Suppressor macrophage treated with lipopolysaccharide for 4 hours (primary cell): ENCODE results near the gene TIMP2.
A peak's percentile ranks its signal among the peaks of the same experiment; 100 is the strongest.
"Not testable (repeated sequence)": the region's sequence is repeated elsewhere in the genome, so short reads cannot be mapped to it uniquely, and the experiment has no call there.

Experiments
- DNase-seq: peaks from one replicate; pipeline ENCODE4 v3.0.0-alpha.2; 2020

TIMP2 gene, protein sequence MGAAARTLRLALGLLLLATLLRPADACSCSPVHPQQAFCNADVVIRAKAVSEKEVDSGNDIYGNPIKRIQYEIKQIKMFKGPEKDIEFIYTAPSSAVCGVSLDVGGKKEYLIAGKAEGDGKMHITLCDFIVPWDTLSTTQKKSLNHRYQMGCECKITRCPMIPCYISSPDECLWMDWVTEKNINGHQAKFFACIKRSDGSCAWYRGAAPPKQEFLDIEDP

DNA sequence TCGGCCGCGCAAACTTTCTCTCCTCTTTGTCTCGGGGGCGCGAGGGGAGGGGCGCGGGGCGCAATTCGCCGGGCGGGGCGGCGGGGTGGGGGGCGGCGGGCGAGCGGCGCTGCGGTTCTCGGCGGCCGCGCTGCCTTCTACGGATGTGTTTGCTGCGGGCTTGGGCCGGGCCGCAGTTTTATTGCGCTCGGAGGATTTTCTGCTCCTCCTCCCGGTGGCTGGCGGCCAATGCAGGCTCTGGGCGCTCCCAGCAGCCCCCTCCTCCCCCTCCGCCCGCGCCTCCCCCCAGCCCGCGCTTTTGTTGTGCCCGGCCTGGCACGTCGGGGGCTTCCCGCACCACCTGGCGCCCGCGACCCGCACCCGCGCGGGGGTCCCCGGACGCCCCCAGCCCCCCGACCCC, at the start of gene TIMP2:
TIMP2 (minus strand) TSS at position 154 of the 400 bp plus-strand sequence. CDS start 299 bp downstream, outside the sequence.
- peak; percentile 89 for DNase-seq

DNA sequence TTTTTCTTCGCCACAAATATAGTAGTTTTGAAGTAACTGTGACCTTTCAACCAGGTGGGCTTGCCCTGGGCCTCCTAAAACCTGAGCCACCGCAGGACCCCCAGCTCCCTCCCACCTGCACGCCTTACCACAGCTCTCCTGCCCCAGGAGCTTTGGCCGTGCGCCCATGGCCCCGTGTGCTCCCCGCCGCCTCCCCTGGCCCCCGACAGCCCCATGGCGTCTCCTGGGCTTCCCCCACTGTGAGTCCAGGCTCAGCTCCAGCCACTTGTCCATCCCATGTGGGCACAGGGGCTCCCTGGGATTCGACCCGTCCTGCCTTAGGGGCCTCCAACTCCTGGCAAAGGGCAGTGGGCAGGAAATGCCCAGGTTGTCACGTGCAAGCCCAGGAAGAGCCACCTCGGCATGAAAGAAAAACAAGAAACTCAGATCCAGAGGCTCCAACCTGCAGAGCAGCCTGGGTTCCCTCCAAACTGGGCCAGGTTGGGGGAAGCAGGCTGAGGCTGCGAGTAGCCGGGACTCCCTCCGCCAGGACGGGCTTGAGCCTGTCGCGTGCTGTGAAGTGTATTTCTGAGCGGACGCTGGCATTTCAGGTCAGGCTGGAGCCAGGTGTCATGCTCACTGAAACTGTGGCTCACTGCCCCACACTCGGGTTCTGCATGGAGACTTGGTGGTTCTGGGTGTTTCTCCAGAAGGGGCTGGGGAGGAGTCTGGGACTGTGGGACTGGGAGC, 48.8 kb upstream of the TIMP2 start:
- no peak for DNase-seq

DNA sequence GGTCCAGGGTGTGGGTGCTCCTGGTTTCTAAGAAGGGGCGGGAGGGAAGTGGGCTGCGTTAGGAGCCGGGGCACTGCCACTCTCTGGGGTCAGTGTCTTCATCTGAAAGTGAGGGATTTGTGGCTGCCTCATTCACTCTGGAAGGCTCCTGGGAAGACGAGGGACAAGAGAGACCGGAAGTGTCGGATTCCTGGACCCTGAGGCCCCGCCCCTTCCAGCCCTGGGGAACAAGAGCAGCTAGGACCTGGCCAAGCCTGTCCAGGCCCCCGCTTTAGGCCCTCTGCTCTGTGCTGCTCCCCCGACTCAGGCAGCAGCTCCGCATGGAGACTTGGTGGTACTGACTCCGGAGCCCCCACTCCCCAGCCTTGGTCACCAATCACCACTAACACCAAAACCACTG, 48.0 kb upstream of the TIMP2 start:
- DNase-seq = no peak

DNA sequence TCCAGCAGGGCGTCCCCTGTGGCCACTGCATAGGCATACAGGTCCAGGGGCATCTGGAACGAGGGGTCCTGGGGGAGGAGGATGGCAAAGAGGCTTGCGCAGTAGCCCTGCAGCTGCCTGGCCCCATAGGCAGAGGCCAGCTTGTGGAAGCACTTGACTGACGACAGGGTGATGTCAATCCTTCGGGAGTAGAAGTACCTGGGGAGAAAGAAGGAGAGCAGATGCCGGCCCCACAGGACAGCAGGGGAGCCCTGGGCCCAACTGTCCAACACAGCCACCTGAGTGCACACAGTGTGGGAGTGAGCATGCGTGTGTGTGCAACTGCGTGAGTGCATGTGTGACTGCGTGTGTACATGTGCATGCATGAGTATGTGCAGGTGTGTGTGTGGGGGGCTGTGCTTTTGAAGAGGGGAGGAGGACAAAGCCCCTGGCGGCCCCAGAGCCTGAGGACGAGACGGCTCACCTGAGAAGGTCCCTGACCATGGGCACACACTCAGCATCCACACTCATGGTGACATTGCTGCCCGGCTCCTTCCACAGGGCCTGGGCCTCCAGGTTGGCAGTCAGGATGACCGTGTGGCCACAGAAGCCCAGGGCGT, 47.4 kb upstream of the TIMP2 start:
- DNase-seq = no peak

DNA sequence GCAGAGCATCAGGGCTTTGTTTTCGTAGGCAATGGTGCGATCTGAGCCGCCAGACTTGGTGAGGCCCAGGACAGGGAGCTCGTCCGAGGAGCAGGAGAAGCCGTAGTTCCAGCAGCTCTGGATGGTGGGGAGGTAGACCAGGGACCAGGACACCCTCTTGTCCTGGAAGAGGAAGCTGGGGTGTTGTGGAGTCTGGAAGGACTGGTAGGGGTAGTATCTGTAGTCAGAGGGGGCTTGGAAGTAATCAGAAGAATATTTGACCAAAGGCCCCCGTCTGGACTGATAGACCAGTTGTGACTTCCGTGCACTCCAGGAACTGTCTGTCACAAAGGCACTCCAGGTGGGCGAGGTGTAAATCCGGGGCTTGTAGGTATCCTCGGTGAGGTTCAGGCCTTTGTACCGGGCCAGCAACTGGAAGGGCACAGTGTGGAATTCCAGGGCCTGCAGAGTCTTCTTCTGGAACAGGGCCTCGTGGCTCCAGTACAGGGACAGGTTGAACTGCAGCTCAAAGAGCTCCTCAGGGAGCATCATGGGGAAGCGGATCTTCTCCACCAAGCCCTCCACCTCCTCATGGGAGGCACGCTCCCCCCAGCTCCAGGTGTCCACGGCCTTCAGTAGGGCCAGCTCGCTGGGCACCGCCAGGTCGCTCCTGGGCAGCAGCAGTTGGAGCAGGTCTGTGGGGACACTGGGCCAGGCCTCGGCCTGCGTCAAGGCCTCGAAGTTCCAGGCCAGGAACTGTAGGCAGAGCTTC, 46.7 kb upstream of the TIMP2 start:
- DNase-seq = no peak

DNA sequence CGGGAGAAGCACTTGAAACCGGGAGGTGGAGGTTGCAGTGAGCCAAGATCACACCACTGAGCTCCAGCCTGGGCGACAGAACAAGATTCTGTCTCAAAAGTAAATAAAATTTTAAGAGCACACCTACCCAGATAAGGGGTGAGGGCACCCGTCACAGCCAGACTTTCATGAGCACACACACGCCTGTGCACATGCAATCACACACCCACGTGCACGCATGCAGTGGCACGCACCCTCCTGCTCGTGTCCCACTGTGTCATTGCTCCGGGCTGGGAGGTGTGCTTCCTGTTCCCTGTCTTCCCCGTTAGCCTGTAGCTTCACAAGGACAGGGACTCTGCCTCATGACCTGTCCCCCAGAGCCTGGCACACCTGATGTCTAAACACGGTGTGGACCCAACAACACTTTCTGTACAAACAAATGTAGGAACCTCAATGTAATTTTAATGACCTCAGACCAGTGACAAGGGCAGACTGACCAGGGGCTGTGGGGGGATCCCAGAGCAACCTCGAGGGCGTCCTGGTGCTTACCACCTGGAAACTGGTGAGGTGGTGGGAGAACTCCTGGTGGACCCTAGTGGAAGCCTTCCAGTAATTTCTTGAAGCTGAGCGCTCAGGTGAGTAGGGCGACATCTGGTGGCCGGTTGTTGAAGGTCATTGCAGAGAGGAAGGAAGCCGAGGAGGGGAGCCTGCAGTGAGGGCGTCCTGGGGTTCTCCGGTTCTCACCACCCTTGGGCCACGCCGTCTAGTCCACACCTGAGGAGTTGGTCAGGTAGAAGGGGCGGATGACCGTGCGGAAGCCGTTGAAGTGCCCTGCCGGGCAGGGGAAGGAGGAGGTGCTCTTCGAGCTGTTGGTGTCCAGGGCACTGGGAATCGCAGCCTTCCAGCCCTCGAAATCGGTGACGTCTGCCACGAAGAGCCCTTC, 45.9 kb upstream of the TIMP2 start:
- peak; percentile 85 for DNase-seq

DNA sequence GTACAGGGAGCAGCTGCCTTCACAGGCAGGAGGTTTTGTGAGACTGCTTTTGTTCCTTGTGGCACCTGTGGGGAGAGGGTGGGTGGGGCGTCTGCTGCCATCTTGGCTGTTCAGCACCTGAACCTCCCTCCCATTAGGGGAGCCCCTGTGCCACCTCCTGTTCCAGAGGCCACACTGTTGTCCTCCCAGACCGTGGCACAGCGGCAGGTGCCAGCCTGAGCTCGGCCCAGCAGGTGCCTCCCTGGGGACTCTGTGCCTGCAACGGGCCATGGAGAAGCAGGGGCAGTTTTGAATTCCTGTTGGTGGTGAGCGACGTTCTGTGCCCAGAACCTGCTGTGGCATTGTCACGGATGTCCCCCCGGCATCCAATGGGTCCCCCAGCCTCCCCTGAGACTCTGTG, 44.7 kb upstream of the TIMP2 start:
- DNase-seq = no peak

DNA sequence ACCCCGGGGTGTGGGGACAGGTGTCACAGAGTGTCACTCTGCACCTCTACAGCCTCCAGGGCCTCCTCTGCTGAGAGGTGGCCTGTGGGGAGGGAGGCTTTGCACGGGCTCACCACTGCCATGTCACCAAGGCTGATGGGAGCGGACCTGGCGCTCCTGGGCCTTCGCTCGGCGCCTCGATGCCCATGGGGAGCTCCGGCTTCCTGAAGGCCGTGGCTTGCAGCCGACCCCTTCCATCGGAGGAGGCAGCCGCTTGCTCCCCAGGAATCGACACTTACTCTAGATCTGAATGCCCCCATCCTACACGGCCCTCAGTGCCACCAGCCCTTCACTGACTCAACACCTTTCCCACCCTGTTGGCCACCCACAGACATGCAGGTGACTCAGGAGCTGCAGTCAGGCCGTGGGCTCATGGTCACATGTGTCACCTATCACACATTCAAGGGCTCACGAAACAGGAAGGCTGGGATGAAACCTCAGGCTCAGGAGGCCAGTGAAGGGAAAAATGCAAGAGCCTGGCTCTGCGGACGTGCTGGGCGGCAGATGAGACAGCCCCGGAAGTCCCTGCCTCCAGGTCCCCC, 42.7 kb upstream of the TIMP2 start:
- DNase-seq = no peak

DNA sequence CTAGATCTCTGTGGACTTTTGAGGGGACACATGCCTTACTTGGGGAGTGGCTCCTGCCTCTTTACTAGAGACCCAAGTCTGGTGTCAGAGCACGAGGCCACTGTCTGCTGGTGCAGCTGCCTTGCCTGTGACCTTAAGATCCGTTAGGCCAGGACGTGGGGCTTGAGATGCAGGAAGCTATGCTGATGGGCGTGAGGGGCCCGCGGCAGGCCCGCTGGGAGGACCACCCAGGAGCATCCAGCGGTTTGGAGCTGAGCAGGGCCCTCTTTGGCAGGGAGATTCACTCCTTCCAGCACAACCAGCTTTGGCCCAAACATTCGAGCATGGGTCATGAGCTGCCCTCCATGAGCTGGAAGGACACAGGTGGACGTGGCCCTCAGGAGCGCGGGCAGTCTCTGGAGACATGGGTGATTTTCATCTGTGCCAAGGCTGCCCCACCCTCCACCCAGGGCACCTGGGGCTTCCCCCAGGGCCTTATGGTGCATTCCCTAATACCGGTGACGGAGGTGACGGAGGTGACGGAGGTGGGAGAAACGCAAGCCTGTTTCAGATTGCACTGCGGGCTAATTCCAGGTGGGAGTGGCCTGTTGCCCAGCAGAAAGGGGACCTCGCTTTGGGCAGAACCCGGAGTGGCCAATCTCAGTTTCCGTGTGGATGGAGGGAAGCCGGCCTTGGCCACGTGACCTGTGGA, 41.9 kb upstream of the TIMP2 start:
- DNase-seq = no peak

DNA sequence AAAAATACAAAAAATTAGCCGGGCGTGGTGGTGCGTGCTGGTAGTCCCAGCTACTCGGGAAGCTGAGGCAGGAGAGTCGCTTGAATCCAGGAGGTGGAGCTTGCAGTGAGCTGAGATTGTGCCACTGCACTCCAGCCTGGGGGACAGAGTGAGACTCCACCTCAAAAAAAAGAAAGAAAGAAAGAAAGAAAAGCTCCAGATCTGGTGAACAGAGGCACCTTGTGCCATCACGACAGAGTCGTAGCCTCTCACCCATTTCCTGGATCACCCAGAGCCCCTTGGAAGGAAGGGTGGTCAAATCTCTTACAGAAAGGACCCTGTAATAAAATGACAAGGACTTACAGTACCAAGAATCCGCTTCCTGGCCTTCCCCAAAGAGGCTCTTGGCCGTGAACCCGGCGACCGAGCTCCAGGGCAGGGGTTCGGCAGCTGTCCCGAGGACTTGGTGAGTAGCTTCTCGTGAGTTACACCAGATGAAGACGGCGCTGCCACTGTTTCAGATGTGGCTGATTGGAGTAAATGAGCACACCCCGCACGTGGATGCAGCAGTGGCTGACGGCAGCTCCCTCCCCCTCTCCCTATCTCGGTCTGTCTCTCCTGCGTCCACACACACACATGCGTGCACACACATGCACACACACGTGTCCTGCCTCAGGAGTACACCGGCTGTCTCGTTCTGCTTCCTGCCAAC, 41.1 kb upstream of the TIMP2 start:
- no peak for DNase-seq

DNA sequence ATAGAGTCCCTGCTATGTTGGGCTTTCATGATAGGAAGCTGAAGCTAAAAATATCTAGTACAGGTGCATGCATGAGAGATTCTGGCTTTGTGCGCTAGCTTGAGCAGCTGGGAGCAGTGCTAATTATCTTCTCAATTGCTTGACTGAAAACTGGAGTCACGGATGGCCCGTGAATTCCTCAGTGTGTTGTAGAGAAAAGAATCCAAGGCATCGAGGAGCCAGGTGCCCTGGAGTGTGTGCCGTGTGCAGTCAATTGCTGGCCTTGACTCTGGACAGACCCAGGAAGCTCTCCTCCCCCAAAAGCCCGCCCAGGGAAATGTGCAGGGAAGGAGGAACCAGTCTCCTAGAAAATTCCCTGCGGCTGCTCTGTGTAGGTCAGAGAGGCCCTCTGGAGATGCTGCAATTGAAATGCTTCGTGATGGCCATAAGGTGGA, 40.3 kb upstream of the TIMP2 start:
- no peak for DNase-seq

DNA sequence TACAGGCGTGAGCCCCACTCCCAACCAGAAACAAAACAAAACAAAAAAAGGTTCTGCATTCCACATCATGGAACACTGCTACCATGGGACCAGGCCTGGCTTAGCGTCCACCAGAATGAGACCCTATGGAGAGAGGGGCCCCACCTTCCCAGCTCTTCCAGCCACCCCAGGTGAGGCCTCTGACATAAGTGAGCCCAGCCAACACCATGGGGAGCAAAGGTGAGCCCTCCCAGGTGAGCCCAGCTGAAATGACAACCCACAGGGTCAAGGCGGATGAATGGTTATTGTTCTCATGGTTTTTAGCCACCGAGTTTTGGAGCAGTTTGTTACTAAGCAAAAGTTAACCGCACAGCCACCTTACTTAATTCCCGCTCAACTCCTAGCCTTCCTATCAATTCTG, 38.2 kb upstream of the TIMP2 start:
- DNase-seq = no peak

DNA sequence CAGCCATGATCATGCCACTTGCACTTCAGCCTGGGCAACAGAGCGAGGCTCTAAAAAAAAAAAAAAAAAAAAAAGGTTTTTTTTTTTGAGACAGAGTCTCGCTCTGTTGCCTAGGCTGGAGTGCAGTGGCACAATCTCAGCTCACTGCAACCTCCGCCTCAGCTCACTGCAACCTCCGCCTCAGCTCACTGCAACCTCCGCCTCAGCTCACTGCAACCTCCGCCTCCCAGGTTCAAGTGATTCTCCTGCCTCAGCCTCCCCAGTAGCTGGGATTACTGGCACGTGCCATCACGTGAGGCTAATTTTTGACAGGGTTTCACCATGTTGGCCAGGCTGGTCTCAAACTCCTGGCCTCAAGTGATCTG, 37.8 kb upstream of the TIMP2 start:
- not testable (repeated sequence) for DNase-seq

DNA sequence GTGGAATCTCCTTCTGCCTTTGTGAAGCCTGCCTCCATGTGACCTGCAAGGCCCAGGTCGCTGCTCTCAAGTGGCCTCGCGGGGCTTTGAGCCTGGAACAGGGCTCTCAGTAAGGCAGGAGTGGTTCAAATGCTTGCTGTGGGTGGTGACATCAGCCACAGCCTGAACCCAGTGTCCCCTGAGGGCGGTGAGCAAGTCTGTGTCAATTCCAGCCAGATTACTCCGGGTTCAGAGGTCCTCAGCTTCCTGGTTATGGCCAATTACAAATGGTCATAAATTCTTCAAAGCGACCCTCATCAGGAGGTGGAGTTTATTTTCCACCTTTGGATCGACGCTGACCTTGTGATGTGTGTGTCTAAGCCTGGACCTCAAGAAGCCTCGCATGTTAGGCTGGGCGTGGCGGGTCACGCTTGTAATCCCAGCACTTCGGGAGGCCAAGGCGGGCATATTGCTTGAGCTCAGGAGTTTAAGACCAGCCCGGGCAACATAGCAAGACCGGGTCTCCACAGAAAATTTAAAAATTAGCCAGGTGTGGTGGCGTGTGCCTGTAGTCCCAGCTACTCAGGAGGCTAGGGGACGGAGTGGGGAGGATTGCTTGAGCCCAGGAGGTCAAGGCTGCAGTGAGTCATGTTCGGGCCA, 37.3 kb upstream of the TIMP2 start:
- no peak for DNase-seq

DNA sequence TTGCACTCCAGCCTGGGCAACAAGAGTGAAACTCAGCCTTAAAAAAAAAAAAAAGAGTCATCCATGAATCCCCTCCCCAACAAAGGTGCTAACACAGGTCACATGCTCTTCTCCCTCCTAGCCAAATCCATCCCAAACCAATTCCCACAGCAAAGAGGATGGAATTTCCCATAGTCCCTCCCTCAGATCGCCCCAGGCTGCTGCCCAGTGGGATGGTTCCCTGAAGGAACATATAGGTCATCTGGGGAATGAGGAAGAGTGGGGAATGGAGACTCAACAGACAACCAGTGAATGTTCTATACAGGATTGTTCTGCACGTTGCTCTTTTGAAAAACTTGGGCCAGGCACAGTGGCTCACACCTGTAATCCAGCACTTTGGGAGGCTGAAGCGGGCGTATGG, 36.4 kb upstream of the TIMP2 start:
- DNase-seq = no peak

DNA sequence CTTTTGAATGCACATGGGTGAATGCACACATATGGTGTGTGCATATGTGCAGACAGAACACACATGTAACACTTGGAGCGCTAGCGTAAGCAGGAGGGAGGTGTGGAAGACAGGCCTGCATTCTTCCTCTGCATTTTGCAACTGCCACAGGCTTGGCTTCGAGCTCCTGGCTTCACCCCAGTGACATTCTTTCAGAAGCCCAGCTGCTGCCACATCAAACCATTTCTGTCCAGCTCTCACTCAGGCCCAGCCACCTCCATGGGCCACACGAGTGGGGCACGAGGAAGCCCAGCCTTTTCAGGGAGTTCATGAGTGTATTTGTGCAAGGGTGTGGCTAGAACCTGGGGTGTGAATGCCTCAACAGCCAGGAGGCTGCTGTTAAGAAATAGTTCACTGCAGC, 35.7 kb upstream of the TIMP2 start:
- no peak for DNase-seq

DNA sequence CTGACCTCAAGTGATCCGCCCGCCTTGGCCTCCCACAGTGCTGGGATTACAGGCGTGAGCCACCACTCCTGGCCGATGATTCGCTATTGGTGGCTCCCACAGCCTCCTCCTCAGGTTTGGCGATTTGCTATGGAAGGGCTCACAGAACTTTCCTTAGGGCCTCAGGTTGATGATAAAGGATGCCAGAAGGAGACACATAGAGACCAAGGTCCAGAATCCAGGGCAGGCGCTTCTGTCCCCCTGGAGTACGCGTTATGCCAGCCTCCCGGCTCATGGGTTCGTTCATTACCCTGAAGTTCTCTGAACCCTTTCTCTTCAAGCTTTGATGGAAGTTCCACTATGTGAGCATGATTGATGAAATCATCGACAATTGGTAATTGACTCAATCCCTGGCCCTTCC, 34.6 kb upstream of the TIMP2 start:
- no peak for DNase-seq

DNA sequence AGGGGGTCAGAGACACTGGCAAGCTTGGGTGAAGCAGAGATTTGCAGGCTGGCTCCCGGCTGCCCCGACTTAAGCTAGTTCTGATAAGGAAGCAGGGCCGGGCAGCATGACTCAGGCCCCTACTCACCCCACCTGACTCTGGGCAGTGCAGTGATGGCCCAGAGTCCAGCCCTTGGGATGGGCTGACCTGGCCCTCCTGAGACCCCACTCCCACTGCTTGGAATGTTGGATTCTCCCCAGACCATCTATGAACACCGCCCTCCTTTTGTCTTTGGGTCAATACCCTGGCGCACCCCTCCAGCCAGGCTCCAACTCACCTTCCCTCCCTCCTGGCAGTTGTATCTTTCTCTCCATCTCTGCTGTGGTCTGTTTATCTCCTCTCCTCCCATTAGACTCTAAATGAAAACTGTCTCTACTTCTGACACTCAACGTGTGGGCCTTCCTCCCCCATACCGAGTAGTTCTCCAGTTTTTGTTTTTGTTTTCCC, 33.5 kb upstream of the TIMP2 start:
- DNase-seq = peak; percentile 28

DNA sequence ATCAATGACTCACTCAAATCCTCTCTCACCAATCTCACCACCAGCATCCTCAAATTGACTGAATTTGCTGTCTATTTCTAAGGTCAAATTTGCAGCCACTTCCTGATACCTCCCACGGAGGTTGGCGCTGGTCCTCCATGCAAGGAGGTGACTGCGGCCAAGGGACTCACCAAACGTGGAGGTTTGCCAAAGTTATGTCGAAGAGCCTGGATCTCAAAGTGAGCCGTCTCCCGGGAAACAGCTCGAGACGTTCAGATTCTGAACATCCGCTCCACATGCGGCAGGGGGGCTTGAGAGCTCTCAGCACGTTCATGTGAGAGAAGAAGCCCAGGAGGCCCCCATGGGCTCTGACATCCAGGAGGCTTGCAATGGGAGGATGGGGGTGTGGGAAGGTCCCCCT, 31.9 kb upstream of the TIMP2 start:
- DNase-seq = no peak

DNA sequence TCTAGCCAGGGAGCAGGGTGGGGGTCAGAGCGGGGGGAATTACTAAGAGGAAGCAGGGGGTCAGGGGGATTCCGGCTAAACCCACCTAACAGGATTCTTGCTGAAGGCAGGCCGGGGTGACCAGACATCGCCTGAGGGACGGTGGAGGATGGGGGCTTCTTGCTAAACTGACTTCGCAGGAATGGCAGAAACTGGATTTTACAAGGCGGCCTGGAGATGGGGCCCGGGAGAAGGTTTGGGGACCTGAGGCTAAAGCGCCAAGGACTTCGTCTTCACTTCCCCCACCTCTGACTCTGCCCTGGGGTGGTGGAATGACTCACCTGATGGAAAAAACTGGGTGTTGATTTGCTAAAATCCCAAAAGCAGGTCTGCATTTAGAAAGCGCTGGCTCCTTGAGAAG, 31.1 kb upstream of the TIMP2 start:
- DNase-seq = no peak
